ENCODE results near the gene APBA2. TPM values are rescaled to one million over a fixed set of nuclear protein-coding genes. Genes with fewer than 3 reads are reported as not detected.
A peak's percentile ranks its signal among the peaks of the same experiment; 100 is the strongest.

The APBA2 gene
- total and polyA plus RNA-seq, 2 of the 13 experiments (the other 11 are each of a cell fraction or from before 2014, with no cell fraction given): 0.62 to 2.3 TPM

DNA sequence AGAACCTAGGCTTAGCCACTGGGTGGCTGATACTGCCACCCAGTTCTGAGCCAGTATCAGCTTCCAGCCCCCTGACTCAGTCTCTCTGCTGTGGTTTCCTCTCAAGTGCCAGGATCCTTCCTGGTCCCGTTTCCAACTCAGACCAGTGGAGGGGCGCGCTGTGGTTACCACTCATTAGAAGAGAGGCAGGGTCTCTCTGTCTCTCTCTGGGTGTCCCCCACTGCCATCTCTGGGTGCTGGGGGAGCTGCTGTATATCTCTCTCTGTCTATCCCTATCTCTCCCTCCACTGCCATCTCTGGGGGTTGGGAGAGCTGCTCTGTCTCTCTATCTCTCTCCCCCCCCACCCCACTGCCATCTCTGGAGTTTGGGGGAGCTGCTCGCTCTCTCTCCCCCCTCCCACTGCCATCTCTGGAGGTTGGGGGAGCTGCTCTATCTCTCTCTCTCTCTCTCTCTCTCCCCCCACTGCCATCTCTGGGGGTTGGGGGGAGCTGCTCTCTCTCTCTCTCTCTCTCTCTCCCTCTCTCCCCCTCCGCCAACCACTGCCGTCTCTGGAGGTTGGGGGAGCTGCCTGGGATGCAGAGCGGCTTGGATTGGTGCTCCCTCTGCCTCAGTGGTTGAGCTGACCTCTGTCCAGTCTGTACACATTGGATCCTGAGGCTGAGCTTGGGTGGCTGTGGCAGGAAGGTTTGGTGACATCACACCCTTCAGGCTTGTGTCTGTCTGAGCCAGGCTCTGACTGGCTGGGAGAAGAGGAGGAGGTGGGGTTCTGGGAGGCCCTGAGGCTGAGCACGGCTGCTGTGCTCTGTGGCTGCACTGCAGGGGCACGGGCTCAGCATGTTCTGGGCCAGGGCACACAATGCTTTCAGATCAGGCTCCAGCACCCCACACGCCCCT lies 98.9 kb downstream of the APBA2 start (continued):
- TF ChIP-seq SRF (IDR thresholded peaks at IDR 0.05; ENCODE audit: low read depth, low read length) (no peak), RXRB (CRISPR knock-in tag; IDR thresholded peaks at IDR 0.05; ENCODE audit: borderline replicate concordance) (no peak), ZBTB7B (CRISPR knock-in tag; IDR thresholded peaks at IDR 0.05) (no peak)
- TF ChIP-seq, protein P1, sequence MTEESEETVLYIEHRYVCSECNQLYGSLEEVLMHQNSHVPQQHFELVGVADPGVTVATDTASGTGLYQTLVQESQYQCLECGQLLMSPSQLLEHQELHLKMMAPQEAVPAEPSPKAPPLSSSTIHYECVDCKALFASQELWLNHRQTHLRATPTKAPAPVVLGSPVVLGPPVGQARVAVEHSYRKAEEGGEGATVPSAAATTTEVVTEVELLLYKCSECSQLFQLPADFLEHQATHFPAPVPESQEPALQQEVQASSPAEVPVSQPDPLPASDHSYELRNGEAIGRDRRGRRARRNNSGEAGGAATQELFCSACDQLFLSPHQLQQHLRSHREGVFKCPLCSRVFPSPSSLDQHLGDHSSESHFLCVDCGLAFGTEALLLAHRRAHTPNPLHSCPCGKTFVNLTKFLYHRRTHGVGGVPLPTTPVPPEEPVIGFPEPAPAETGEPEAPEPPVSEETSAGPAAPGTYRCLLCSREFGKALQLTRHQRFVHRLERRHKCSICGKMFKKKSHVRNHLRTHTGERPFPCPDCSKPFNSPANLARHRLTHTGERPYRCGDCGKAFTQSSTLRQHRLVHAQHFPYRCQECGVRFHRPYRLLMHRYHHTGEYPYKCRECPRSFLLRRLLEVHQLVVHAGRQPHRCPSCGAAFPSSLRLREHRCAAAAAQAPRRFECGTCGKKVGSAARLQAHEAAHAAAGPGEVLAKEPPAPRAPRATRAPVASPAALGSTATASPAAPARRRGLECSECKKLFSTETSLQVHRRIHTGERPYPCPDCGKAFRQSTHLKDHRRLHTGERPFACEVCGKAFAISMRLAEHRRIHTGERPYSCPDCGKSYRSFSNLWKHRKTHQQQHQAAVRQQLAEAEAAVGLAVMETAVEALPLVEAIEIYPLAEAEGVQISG (CRISPR knock-in tag; IDR thresholded peaks at IDR 0.05): no peak
- TF ChIP-seq, protein P2, sequence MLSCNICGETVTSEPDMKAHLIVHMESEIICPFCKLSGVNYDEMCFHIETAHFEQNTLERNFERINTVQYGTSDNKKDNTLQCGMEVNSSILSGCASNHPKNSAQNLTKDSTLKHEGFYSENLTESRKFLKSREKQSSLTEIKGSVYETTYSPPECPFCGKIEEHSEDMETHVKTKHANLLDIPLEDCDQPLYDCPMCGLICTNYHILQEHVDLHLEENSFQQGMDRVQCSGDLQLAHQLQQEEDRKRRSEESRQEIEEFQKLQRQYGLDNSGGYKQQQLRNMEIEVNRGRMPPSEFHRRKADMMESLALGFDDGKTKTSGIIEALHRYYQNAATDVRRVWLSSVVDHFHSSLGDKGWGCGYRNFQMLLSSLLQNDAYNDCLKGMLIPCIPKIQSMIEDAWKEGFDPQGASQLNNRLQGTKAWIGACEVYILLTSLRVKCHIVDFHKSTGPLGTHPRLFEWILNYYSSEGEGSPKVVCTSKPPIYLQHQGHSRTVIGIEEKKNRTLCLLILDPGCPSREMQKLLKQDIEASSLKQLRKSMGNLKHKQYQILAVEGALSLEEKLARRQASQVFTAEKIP (CRISPR knock-in tag; IDR thresholded peaks at IDR 0.05; ENCODE audit: borderline replicate concordance): no peak

DNA sequence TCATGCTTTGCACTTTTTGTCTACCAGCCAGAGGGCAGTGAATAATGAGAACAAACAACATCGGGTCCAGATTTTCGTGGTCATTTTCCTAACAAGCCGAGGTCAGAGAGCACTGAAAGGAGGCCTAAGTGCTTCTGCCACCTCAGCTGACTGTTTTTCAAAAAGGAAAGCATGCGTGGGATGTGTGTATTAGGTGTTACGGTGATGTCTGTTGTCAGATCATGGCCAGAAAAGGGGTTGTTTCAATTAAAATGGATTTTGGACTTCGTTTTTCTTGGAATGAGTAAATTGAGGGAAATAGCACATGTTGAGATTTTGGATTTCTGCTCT lies 99.5 kb downstream of the APBA2 start:
- ChIA-PET POLR2A (no interaction called here), CTCF (ENCODE audit: low intra/inter-chr PET ratio, low total read pairs) (no interaction called here)
- Histone ChIP-seq H3K4me3 (replicated peaks in 1 of 3; ENCODE audit: insufficient read depth in 1 of 3, low read depth in 2 of 3, low read length in 3 of 3) (no peak overlapping the region), H3K79me2 (ENCODE audit: insufficient read depth, low read length) (no peaks in the 10 kb centered on the region), H3K36me3 (replicated peaks in 1 of 2; ENCODE audit: control insufficient read depth in 1 of 2, insufficient read depth in 2 of 2, low read length in 2 of 2) (no peaks in the 10 kb centered on the region), H3K4me2 (ENCODE audit: low read depth, low read length) (peak overlapping the region; percentile 39; the same call in 1 of the 2 replicates), H3K9ac (ENCODE audit: insufficient read depth, low read depth, low read length) (no peak overlapping the region), H3K27ac (ENCODE audit: extremely low read length, insufficient read depth, low read length) (no peak overlapping the region), H4K20me1 (ENCODE audit: insufficient read depth, low read length) (no peaks in the 10 kb centered on the region), H3K27me3 (ENCODE audit: control insufficient read depth in 1 of 2, insufficient read depth in 2 of 2, low read length in 2 of 2) (no peaks in the 10 kb centered on the region), H3K9me3 (ENCODE audit: low read length) (no peaks in the 10 kb centered on the region), H2AFZ (ENCODE audit: low read length) (peak overlapping the region; percentile 59), H3K4me1 (ENCODE audit: insufficient read depth, low read length) (0 out of 2 replicates have a peak, but pooled peaks cover 5% of the 10 kb centered on the region)
- WGBS (ENCODE audit: low lambda C conversion rate): 15% methylated on average over 4 of the region's 6 CpGs
- FAIRE-seq (no peak), ATAC-seq (no peak), DNase-seq (ENCODE audit: low spot score) (no peak)
- intact Hi-C loops (cut with micrococcal nuclease; ENCODE audit: unreplicated experiment): no loop called here
- no TSS peak for BruUV-seq (replicated peaks)
- in situ Hi-C loops (cut with HindIII; ENCODE audit: extremely low pct_ligation_motif_present, low pct_unique_long_range_greater_than_20kb): no loop called here
- TF ChIP-seq ZNF230 (CRISPR knock-in tag; IDR thresholded peaks at IDR 0.05) (no peak), ZNF569 (CRISPR knock-in tag; IDR thresholded peaks at IDR 0.05; ENCODE audit: borderline replicate concordance) (no peak), SMAD1 (CRISPR knock-in tag; IDR thresholded peaks at IDR 0.05; ENCODE audit: borderline replicate concordance, low read depth) (no peak)
- TF ChIP-seq, protein P3, sequence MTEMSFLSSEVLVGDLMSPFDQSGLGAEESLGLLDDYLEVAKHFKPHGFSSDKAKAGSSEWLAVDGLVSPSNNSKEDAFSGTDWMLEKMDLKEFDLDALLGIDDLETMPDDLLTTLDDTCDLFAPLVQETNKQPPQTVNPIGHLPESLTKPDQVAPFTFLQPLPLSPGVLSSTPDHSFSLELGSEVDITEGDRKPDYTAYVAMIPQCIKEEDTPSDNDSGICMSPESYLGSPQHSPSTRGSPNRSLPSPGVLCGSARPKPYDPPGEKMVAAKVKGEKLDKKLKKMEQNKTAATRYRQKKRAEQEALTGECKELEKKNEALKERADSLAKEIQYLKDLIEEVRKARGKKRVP (CRISPR knock-in tag; IDR thresholded peaks at IDR 0.05): no peak
- TF ChIP-seq, protein P4, sequence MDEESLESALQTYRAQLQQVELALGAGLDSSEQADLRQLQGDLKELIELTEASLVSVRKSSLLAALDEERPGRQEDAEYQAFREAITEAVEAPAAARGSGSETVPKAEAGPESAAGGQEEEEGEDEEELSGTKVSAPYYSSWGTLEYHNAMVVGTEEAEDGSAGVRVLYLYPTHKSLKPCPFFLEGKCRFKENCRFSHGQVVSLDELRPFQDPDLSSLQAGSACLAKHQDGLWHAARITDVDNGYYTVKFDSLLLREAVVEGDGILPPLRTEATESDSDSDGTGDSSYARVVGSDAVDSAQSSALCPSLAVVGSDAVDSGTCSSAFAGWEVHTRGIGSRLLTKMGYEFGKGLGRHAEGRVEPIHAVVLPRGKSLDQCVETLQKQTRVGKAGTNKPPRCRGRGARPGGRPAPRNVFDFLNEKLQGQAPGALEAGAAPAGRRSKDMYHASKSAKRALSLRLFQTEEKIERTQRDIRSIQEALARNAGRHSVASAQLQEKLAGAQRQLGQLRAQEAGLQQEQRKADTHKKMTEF (CRISPR knock-in tag; IDR thresholded peaks at IDR 0.05): no peak

Data from HepG2 (cell line).